ENCODE results near the gene FKBP10.
A peak's percentile ranks its signal among the peaks of the same experiment; 100 is the strongest.

Gene FKBP10

GRCh38 chr17:41796121-41796895 is 16.5 kb upstream of the FKBP10 start:
- TF ChIP-seq, protein P1, sequence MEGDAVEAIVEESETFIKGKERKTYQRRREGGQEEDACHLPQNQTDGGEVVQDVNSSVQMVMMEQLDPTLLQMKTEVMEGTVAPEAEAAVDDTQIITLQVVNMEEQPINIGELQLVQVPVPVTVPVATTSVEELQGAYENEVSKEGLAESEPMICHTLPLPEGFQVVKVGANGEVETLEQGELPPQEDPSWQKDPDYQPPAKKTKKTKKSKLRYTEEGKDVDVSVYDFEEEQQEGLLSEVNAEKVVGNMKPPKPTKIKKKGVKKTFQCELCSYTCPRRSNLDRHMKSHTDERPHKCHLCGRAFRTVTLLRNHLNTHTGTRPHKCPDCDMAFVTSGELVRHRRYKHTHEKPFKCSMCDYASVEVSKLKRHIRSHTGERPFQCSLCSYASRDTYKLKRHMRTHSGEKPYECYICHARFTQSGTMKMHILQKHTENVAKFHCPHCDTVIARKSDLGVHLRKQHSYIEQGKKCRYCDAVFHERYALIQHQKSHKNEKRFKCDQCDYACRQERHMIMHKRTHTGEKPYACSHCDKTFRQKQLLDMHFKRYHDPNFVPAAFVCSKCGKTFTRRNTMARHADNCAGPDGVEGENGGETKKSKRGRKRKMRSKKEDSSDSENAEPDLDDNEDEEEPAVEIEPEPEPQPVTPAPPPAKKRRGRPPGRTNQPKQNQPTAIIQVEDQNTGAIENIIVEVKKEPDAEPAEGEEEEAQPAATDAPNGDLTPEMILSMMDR (IDR thresholded peaks at IDR 0.05) = no peak

- TF ChIP-seq, protein P1 (IDR thresholded peaks at IDR 0.05) = no peak
These were observed 15.4 kb upstream of the FKBP10 start for GRCh38 chr17:41797377-41797776.

DNA sequence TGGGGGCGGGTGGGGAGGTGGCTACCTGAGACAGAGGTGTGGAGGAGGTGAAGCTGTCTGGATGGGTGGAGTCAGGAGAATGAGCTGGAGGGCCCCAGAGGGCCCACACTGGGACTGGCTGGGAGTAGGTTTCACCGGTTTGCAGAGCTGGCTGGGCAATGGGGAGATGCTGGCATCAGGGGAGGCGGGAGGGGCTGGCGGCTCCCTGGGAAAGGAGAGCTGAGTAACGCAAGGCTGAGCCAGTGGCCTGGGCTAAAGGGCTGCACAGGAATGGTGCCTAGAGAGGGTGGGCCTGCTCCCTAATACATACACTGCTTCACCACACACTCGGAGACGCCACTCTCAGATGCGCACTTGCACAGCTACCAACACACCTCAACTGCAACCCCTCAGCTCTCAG is 13.4 kb upstream of the FKBP10 start:
- TF ChIP-seq, protein P1 (IDR thresholded peaks at IDR 0.05) = no peak

DNA sequence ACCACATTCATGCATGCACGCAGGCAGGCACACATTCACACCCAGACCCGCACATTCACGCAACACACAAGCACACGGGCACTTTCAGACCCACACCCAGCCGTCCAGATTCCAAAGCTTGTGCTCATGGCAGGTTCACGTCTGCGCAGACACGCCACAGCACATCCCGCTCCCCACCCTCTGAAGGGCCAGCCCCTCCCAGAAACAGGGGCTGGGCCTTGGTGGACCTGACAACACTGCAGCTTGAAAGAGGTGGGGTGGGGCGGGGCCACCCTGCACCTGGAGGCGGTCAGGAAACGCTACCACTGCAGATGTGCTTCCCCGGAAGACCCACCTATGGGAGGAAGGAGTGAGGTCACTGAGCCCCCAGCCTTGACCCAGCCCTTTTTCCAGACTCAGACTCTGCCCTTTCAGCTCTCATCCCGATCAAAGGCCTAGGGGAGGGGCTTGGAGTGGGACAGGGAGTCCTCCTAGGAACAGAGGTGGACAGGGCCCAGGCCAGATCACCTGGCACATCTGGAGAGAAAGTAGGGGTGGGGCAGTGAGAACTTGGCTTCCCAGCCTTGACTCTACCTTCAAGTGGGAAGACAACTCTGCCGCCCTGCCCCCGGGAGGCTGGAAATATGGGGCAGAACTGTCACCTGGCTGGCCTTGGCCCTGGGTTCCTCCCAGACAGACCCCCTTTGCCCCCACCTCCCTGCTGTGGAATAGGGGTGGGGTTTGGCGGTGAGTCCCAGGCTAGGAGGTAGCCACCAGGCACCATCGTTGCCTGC is 12.0 kb upstream of the FKBP10 start:
- TF ChIP-seq, protein P1 (IDR thresholded peaks at IDR 0.05) = no peak

- TF ChIP-seq, protein P1 (IDR thresholded peaks at IDR 0.05) = peak; percentile 92
These were observed 11.2 kb upstream of the FKBP10 start for GRCh38 chr17:41801374-41802271.

- TF ChIP-seq, protein P1 (IDR thresholded peaks at IDR 0.05) = no peak
These were observed 9.5 kb upstream of the FKBP10 start for GRCh38 chr17:41803049-41804020.

Data from LNCAP (cell line).